Panc1 (cell line): ENCODE results near the gene ZKSCAN4.

ENCODE experiments used
- CTCF ChIP-seq: fragments of 450-650 bp; IDR thresholded peaks from 2 replicates; pipeline ENCODE4 v1.5.1; 2017; ENCODE audit warnings: mild to moderate bottlenecking
- POLR2AphosphoS5 ChIP-seq: IDR thresholded peaks from 2 replicates; pipeline ENCODE4 v1.6.1; 2012; ENCODE audit warnings: mild to moderate bottlenecking, low read depth, low read length, moderate library complexity
- REST ChIP-seq, 2 experiments: IDR thresholded peaks; 2 replicates each; pipeline ENCODE4 v1.6.1; 2011 to 2012; ENCODE audit warnings: low read depth in 2 of 2, control low read depth in 1 of 2, low read length in 1 of 2, mild to moderate bottlenecking in 1 of 2, moderate library complexity in 1 of 2; ENCODE audit not compliant: insufficient read depth in 1 of 2
- SIN3A ChIP-seq: IDR thresholded peaks from 2 replicates; pipeline ENCODE4 v1.6.1; 2012; ENCODE audit warnings: low read depth, mild to moderate bottlenecking, low read length, moderate library complexity, borderline replicate concordance; ENCODE audit not compliant: insufficient read depth

- no peak for TF ChIP-seq POLR2AphosphoS5
- no peak for TF ChIP-seq CTCF
- no peak for TF ChIP-seq SIN3A
- TF ChIP-seq REST (IDR thresholded peaks at IDR 0.05; ENCODE audit: insufficient read depth in 1 of 2, low read depth in 2 of 2, low read length in 1 of 2) = no peak
Observed at GRCh38 chr6:28250747-28251146, 1.3 kb downstream of the ZKSCAN4 start.
